ENCODE results near the gene PCDH1.

- TF ChIP-seq, protein P1, sequence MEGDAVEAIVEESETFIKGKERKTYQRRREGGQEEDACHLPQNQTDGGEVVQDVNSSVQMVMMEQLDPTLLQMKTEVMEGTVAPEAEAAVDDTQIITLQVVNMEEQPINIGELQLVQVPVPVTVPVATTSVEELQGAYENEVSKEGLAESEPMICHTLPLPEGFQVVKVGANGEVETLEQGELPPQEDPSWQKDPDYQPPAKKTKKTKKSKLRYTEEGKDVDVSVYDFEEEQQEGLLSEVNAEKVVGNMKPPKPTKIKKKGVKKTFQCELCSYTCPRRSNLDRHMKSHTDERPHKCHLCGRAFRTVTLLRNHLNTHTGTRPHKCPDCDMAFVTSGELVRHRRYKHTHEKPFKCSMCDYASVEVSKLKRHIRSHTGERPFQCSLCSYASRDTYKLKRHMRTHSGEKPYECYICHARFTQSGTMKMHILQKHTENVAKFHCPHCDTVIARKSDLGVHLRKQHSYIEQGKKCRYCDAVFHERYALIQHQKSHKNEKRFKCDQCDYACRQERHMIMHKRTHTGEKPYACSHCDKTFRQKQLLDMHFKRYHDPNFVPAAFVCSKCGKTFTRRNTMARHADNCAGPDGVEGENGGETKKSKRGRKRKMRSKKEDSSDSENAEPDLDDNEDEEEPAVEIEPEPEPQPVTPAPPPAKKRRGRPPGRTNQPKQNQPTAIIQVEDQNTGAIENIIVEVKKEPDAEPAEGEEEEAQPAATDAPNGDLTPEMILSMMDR (conservative IDR thresholded peaks at IDR 0.05; ENCODE audit: low read length), result no peak
- no peak for TF ChIP-seq EZH2phosphoT487 (IDR thresholded peaks at IDR 0.05; ENCODE audit: borderline replicate concordance)
Measured at GRCh38 chr5:141919218-141920119, 41.3 kb upstream of the PCDH1 start.
